22Rv1 (cell line): ENCODE results near the gene PARD3B.

Experiments used
- H3K27ac ChIP-seq: fragments of 450-650 bp; 2 replicates; pipeline ENCODE4 v1.5.1; 2017
- ZFX ChIP-seq: fragments of 450-650 bp; IDR thresholded peaks from 2 replicates; pipeline ENCODE4 v1.6.1; 2017; ENCODE audit warnings: antibody characterized with exemption, borderline replicate concordance
- TF ChIP-seq, protein P1 (sequence below): fragments of 450-650 bp; IDR thresholded peaks from 2 replicates; pipeline ENCODE4 v1.5.1; 2017; ENCODE audit warnings: mild to moderate bottlenecking

The PARD3B gene

DNA sequence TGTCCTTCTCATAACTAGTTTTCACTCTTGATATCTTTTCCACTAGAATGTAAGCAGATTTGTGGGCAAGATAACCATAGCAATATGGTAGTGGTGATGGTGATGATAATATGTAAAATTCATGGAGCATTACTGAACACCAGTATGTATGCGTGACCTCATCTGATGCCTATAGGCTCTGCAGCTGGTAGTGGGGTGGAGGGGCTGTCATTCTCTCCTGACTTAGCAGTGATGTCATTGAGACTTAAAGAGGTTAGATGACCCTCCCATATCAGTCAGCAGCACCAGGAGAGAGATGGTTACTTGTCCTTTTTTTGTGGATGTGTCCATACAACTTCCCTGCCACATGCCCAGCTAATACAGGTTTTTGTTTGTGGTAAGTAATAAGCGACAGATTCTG lies 27.9 kb downstream of the PARD3B start:
- no peak overlapping the region for H3K27ac ChIP-seq
- no peak for TF ChIP-seq ZFX
- TF ChIP-seq, protein P1, sequence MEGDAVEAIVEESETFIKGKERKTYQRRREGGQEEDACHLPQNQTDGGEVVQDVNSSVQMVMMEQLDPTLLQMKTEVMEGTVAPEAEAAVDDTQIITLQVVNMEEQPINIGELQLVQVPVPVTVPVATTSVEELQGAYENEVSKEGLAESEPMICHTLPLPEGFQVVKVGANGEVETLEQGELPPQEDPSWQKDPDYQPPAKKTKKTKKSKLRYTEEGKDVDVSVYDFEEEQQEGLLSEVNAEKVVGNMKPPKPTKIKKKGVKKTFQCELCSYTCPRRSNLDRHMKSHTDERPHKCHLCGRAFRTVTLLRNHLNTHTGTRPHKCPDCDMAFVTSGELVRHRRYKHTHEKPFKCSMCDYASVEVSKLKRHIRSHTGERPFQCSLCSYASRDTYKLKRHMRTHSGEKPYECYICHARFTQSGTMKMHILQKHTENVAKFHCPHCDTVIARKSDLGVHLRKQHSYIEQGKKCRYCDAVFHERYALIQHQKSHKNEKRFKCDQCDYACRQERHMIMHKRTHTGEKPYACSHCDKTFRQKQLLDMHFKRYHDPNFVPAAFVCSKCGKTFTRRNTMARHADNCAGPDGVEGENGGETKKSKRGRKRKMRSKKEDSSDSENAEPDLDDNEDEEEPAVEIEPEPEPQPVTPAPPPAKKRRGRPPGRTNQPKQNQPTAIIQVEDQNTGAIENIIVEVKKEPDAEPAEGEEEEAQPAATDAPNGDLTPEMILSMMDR = no peak

DNA sequence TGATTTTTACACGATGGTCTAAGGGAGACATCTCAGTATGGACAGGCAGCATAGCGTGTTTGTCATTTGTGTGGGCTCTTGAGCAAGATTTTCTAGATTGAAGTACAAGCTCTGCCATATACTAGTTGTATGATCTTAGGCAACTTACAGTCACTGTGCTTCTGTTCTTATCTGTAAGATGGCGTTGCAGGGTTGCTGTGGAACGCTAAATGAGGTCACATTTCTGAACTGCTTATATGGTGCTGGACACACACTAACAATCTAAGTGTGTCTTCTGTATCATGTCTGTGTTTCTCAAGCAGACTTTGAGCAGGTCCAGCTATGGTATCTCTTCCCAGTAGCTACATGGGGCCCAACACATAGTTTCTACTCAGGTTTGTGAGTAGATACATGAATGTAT lies 29.2 kb downstream of the PARD3B start:
- TF ChIP-seq ZFX = no peak
- TF ChIP-seq, protein P1 = no peak
- no peak overlapping the region for H3K27ac ChIP-seq

DNA sequence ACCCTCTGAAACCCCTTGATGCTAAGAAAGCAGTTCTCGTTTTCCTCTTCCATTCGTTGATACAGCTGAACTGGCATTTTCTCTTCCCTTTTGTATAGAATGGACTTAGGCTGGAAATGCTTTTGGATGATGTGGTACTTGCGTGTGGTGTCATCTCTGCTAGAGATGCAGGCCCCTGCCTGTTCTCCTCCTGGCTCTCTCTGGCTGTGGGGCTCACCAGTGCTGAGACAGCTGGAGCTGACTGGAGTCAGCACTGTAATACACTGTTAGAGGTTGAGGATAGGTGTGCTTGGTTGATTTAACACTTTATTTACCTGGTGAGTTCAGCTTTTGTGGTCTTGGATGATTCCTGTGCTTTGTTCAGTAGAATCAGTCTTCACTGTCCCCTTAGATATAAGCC lies 30.2 kb downstream of the PARD3B start:
- no peak for TF ChIP-seq ZFX
- TF ChIP-seq, protein P1 = no peak
- no peak overlapping the region for H3K27ac ChIP-seq

DNA sequence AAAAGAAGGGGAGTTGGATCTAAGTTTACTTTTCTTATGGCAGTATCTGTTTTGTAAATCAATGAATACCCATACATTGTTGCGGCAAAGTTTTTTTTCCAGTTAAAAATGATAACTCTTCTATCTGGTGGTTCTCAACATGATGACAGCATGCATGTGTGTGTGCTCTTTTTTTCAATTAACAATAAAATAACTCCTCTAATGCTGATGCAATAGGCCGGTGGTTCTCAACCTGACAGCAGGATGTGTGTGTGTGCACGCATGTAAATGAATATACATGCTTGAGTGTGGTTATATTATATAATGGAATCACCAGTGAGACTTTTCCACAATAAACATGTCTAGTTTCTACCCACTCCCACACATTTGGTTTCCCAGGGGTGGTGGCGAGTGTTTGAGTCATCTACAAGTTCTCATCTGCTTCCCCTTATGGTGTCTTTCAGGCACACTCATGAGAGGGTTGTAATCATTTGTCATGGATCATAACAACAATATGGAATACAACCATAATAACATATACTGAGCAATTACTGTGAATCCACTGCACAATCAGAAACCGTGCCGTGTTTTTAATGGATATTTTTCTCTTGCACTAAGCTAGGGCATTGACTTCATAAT lies 31.2 kb downstream of the PARD3B start:
- no peak overlapping the region for H3K27ac ChIP-seq
- TF ChIP-seq, protein P1 = no peak
- no peak for TF ChIP-seq ZFX

DNA sequence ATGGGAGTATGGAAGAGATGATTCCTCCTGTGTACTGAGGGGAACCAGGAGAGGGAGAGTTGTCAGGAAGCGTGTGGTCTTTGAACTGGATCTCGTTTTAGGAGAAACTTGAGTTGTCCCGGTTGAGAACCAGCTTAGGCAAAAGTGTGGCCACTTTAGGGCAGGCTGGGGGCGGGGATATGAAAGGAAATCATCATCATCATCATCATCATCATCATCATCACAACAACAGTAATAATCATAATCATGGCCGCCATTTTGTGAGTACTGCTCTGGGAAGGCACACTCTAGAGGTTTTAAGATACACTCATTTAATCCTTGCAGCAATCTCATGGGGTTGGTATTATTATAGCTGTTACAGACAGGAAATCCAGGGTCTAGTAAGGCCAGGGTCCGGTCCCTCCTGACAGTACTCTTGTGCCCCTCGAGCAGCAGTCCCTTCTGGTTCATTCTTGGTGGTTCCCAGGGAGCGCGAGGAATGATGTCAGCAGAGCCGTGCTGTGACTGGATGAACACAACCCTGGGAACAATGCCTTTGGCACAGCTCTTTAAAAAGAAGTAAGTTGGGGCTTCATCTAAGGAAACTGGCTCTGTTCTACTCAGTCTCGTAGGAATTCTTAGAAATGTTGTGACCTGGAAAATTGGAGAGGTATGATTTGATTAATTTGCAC lies 33.8 kb downstream of the PARD3B start:
- H3K27ac ChIP-seq = no peak overlapping the region
- no peak for TF ChIP-seq ZFX
- TF ChIP-seq, protein P1 = no peak

DNA sequence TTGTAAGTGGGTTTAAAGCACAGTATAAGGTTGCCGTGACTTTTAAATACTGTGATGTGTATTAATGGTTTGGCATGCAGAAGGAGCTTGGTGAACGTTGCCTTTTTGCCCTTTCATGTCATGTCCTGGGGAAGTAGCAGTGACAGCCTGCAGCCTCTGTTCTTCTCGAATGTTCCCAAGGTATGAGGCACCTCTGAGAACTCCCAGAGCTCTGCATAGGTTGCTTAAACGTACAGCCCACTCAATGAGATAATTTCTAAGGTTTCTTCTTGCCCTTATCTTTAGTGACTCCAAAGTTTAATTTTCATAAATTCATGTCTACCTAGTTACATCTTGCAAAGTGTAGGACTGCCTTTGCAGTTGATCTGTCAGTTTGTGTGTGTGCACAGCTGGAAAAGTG lies 36.7 kb downstream of the PARD3B start:
- no peak for TF ChIP-seq ZFX
- TF ChIP-seq, protein P1 = no peak
- H3K27ac ChIP-seq = no peak overlapping the region

DNA sequence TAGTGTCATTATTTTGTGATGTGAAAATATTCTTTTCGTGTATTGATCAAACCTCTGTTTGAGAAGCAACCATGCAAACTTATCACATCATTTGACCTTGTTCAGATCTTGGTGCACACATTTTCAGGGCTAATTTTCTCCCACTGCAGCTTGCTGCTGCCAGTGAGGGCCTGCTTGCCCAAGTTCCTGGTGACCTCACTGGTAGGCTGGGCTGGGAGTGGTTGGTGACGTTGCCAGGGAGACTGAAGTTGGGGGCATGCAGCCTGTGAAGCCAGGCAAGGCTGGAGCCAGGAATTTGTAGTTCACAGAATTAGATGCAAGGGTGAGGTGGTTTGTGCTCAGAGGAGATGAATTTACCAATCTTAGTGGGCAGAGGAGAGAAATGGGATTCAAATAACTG lies 38.5 kb downstream of the PARD3B start:
- H3K27ac ChIP-seq = no peak overlapping the region
- TF ChIP-seq, protein P1 = no peak
- TF ChIP-seq ZFX = no peak
